ENCODE data around the gene CYP21A2.
"Not testable (repeated sequence)": the region's sequence is repeated elsewhere in the genome, so short reads cannot be mapped to it uniquely, and the experiment has no call there.

The CYP21A2 gene

DNA sequence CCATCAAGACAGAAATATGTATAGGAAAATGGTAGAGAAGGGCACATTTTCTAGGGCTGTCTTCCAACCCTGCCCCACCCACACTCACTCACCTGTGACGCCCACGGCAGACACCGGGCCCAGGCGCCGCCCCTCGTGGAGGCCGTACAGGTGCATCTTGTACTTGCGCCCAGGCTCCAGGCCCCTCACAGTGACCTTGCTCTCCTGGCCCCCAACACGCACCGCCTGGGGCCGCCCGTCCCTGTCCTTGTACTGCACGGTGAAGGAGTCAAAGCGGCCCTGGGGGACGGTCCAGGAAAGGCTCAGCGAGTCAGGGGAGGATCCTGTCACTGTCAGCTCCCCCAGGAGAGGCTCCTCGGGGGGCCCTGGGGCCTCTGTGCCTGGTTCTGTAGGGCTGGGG lies 19.8 kb downstream of the CYP21A2 start:
- TF ChIP-seq, protein P1, sequence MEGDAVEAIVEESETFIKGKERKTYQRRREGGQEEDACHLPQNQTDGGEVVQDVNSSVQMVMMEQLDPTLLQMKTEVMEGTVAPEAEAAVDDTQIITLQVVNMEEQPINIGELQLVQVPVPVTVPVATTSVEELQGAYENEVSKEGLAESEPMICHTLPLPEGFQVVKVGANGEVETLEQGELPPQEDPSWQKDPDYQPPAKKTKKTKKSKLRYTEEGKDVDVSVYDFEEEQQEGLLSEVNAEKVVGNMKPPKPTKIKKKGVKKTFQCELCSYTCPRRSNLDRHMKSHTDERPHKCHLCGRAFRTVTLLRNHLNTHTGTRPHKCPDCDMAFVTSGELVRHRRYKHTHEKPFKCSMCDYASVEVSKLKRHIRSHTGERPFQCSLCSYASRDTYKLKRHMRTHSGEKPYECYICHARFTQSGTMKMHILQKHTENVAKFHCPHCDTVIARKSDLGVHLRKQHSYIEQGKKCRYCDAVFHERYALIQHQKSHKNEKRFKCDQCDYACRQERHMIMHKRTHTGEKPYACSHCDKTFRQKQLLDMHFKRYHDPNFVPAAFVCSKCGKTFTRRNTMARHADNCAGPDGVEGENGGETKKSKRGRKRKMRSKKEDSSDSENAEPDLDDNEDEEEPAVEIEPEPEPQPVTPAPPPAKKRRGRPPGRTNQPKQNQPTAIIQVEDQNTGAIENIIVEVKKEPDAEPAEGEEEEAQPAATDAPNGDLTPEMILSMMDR (IDR thresholded peaks at IDR 0.05; ENCODE audit: low read depth, low read length), result no peak

GRCh38 chr6:32058511-32058963 lies 20.3 kb downstream of the CYP21A2 start:
- DNase-seq (ENCODE audit: extremely low read depth, low read depth), result no peak
- TF ChIP-seq, protein P1 (IDR thresholded peaks at IDR 0.05; ENCODE audit: low read depth, low read length), result no peak

More for the DNA sequence above, 19.8 kb downstream of the CYP21A2 start:
- DNase-seq (ENCODE audit: extremely low read depth, low read depth), result no peak

GRCh38 chr6:32060966-32061655 lies 22.9 kb downstream of the CYP21A2 start:
- DNase-seq (ENCODE audit: extremely low read depth, low read depth), result no peak
- TF ChIP-seq, protein P1 (IDR thresholded peaks at IDR 0.05; ENCODE audit: low read depth, low read length), result no peak

DNA sequence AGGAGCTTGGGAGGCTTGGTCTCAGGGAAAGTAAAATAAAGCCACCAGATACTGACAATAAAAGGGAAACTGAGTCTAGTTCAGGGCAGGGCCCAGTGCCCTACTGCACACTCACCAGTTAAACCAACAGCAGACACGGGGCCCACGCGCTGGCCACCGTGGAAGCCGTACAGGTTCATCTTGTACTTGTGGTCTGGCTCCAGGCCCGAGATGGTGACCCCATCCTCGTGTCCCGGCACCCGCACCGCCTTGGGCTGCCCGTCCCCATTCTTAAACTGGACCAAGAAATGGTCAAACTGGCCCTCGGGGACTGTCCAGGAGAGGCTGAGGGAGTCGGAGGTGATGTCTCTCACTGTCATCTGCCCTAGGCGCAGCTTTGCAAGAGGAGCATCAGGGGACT lies 26.5 kb downstream of the CYP21A2 start:
- TF ChIP-seq, protein P1 (IDR thresholded peaks at IDR 0.05; ENCODE audit: low read depth, low read length), result no peak
- no peak for DNase-seq (ENCODE audit: extremely low read depth, low read depth)

GRCh38 chr6:32067521-32067920 lies 29.3 kb downstream of the CYP21A2 start:
- not testable (repeated sequence) for DNase-seq (ENCODE audit: extremely low read depth, low read depth)

DNA sequence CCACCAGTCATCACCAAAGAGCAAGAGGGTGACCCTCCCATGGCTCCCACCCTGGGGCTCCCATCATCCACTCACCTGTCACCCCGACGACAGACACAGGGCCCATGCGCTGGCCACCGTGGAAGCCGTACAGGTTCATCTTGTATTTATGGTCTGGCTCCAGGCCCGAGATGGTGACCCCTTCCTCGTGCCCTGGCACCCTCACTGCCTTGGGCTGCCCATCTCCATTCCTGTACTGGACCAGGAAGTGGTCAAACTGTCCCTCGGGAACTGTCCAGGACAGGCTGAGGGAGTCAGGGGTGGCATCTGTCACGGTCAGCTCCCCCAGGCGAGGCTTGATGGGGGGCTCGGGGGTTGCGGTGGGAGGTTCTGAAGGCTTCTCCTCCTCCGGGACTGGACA lies 30.1 kb downstream of the CYP21A2 start:
- DNase-seq (ENCODE audit: extremely low read depth, low read depth), result not testable (repeated sequence)

- TF ChIP-seq, protein P1 (IDR thresholded peaks at IDR 0.05; ENCODE audit: low read depth, low read length), result no peak
Observed at GRCh38 chr6:32068867-32069266, 30.7 kb downstream of the CYP21A2 start.

DNA sequence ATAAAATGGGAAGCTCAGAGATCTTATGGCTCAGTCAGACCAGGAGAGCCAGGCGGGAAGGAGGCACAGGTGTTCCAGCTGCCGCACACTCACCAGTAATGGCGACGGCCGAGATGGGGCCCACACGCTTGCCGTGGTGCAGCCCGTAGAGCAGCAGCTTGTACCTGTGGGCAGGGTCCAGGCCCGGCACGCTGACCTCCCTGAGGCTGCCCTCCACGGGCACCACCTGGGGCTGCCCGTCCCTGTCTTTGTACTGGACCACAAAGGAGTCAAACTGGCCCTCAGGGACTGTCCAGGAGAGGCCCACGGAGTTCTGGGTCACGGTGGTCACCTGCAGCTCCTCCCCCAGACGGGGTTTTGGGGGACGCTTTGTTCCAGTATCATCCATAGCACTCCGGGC lies 31.2 kb downstream of the CYP21A2 start:
- no peak for DNase-seq (ENCODE audit: extremely low read depth, low read depth)
- TF ChIP-seq, protein P1 (IDR thresholded peaks at IDR 0.05; ENCODE audit: low read depth, low read length), result no peak

More at GRCh38 chr6:32068867-32069266, 30.7 kb downstream of the CYP21A2 start:
- DNase-seq (ENCODE audit: extremely low read depth, low read depth), result no peak

All from AG09319 (cell line).